IPS DF 6.9 (cell line): Measurements from ENCODE around the gene DOK5.

Experiments used
- DNase-seq: peaks from one replicate; pipeline ENCODE4 v3.0.0-alpha.2; 2013; ENCODE audit warnings: low read depth, low spot score
- H3K27ac ChIP-seq: one replicate; pipeline ENCODE4 v1.5.1; 2013; ENCODE audit warnings: low read length, control low read depth
- H3K27me3 ChIP-seq: 2 replicates; pipeline ENCODE4 v1.6.1; 2013; ENCODE audit warnings: mild to moderate bottlenecking, low read length; ENCODE audit not compliant: control insufficient read depth, insufficient read depth
- H3K36me3 ChIP-seq: 2 replicates; pipeline ENCODE4 v1.6.1; 2013; ENCODE audit warnings: low read length; ENCODE audit not compliant: control insufficient read depth, insufficient read depth
- H3K4me1 ChIP-seq: 2 replicates; pipeline ENCODE4 v1.6.1; 2013; ENCODE audit warnings: low read length; ENCODE audit not compliant: control insufficient read depth, insufficient read depth
- H3K4me3 ChIP-seq: 2 replicates; pipeline ENCODE4 v1.5.1; 2013; ENCODE audit warnings: mild to moderate bottlenecking, low read length
- H3K9me3 ChIP-seq: 2 replicates; pipeline ENCODE4 v1.6.1; 2013; ENCODE audit warnings: low read length, inconsistent platforms; ENCODE audit not compliant: control insufficient read depth, insufficient read depth
- WGBS: extraction: QIAGEN DNeasy Blood & Tissue Kit; methylation state at CpG from one replicate; pipeline ENCODE4 v1.1.7; 2013; ENCODE audit warnings: mixed read lengths, missing lambda C conversion rate; ENCODE audit not compliant: insufficient read length, insufficient coverage; 5-methylcytosine and 5-hydroxymethylcytosine counted together

The DOK5 gene

DNA sequence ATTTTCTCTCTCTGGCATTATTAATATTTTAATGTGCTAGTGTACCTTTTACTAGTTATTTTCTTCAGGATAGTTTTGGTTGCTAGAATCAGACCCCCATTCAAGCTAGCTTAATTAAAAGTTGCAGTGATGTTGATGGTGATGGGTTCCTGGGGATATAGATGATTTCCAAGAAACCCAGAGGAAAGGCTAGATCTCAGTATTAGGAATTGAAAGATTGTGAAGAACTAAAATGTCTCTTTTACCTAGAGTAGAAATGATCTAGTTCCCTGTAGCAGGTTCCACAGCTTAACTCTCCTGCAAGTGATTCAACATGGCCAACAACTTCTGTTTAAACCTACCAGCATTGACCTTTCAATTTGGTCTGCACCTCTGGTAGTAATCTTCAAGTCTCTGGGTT, 78.6 kb downstream of the DOK5 start:
- Histone ChIP-seq H3K36me3 (no peaks in the 10 kb centered on the region), H3K9me3 (no peaks in the 10 kb centered on the region), H3K27me3 (no peaks in the 10 kb centered on the region), H3K27ac (no peak overlapping the region), H3K4me1 (no peaks in the 10 kb centered on the region), H3K4me3 (no peak overlapping the region)
- no peak for DNase-seq

DNA sequence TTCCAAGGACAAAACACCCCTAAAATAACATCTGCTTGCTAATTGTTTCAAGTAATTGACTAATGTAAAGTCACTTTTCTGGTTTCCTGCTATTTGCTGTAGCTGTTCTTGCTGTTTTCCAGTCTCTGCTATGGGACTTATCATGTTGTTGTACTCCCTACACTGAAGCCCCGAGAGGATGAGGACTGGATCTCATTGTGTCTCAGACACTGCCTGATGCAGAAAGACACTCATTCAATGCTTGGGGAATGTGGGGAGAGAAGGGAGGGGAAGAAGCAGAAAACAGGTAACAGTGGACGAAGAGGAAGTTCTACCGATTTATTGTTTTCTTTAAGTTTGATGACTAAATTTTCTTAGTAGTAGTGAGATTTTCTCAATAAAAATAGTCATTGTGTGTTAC, 79.8 kb downstream of the DOK5 start:
- no peaks in the 10 kb centered on the region for H3K4me1 ChIP-seq
- DNase-seq, result no peak
- H3K27ac ChIP-seq, result no peak overlapping the region
- no peak overlapping the region for H3K4me3 ChIP-seq
- no peaks in the 10 kb centered on the region for H3K9me3 ChIP-seq
- no peaks in the 10 kb centered on the region for H3K27me3 ChIP-seq
- H3K36me3 ChIP-seq, result no peaks in the 10 kb centered on the region
- WGBS, result no CpG with 5 or more reads among the region's 3 CpGs

DNA sequence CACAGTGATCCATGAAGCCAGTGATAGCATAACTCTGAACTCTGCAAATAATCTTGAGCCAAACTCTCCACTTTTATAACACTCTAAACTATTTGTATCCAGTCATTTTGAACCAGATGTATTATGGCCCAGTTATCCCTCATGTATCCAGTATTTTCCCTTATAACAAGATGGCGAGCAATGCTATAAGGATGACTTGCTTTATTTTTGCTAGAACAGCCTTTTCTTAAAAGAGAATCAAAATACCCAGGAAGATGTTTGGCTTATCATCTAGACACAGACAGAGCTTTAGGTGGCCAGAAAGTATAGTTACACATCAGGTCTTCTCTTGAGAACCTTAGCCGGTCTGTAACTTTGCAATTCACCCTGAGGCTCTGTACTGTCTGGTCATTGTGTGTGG, 81.0 kb downstream of the DOK5 start:
- no peaks in the 10 kb centered on the region for H3K4me1 ChIP-seq
- no peaks in the 10 kb centered on the region for H3K9me3 ChIP-seq
- no peak overlapping the region for H3K4me3 ChIP-seq
- H3K27me3 ChIP-seq, result no peaks in the 10 kb centered on the region
- WGBS, result no CpG with 5 or more reads among the region's 2 CpGs
- DNase-seq, result no peak
- H3K36me3 ChIP-seq, result no peaks in the 10 kb centered on the region
- no peak overlapping the region for H3K27ac ChIP-seq

DNA sequence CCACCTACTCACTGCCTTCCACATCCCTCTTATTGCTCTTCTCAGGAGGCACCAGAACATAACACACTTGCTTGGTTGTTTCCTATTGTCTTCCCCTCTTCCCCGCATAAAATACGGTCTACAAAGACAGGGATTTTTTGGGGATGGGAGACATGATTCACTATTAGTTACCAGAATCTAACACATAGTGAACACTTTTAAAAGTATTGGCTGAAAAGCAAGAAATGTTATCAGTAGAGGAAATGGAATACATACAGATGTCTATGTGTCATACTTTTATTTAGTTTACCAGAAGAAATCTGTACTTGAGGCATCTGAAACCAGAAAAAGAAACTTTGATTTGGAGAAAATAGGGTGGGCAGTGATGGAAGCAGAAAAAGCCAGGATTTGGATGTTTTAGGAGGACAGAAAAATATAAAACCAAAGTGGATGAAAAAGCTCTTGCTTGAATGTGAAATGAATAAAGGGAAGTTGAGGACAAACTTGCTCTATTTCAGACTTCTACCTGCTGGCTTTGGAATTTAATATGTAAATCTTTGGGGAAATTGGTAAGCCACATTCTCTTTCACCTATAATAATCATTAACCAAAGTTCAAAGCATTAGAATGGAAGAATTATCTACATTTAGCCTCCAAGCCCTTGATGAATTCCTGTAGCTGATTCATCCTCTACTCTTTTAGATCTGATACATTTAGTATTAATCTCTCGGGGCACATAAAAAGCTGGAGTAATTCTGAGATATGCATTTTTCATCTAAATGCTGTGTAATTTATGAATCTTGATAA, 82.6 kb downstream of the DOK5 start:
- no CpG with 5 or more reads among the region's 3 CpGs for WGBS
- Histone ChIP-seq H3K36me3 (no peaks in the 10 kb centered on the region), H3K9me3 (no peaks in the 10 kb centered on the region), H3K27ac (no peak overlapping the region), H3K4me3 (no peak overlapping the region), H3K27me3 (no peaks in the 10 kb centered on the region), H3K4me1 (no peaks in the 10 kb centered on the region)
- no peak for DNase-seq

DNA sequence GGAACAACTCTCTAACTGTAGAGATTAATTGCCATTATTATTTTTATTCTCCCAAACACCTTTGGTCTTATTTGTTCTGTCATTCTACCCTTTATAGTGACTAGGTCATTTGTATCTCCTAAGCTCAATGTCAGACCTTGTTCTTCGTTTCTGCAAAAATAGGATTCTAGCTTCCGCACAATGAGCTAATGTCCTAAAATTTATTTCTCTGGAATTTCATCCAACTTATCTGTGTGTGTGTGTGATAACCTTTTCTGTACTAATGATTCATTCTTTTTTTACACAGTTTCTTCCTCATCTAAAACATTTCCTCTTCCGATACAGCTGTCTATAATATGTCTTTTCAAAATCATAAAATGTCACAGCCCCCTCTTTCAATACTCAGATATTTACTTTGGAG, 84.5 kb downstream of the DOK5 start:
- 100% methylated on average over 1 of the region's 3 CpGs for WGBS
- H3K4me3 ChIP-seq, result no peak overlapping the region
- H3K36me3 ChIP-seq, result no peaks in the 10 kb centered on the region
- H3K27ac ChIP-seq, result no peak overlapping the region
- no peak for DNase-seq
- no peaks in the 10 kb centered on the region for H3K9me3 ChIP-seq
- no peaks in the 10 kb centered on the region for H3K27me3 ChIP-seq
- H3K4me1 ChIP-seq, result no peaks in the 10 kb centered on the region

DNA sequence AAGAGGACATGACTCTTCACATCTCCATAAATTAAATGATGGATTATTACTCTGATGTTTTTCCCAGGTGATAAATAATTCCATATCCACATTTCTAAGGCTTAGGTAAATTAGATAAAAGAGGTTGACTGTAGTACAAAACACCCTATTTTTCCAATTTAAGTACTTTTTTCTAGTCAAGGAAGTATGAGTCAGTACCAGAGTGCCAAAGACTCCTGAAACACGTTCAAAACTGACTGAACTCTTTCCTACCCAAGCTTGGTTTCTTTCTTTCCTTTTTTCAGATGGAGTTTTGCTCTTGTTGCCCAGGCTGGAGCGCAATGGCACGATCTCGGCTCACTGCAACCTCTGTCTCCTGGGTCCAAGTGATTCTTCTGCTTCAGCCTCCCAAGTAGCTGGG, 85.0 kb downstream of the DOK5 start:
- H3K27ac ChIP-seq, result no peak overlapping the region
- H3K36me3 ChIP-seq, result no peaks in the 10 kb centered on the region
- H3K27me3 ChIP-seq, result no peaks in the 10 kb centered on the region
- WGBS, result no CpG with 5 or more reads among the region's 4 CpGs
- H3K9me3 ChIP-seq, result no peaks in the 10 kb centered on the region
- no peaks in the 10 kb centered on the region for H3K4me1 ChIP-seq
- no peak for DNase-seq
- no peak overlapping the region for H3K4me3 ChIP-seq

DNA sequence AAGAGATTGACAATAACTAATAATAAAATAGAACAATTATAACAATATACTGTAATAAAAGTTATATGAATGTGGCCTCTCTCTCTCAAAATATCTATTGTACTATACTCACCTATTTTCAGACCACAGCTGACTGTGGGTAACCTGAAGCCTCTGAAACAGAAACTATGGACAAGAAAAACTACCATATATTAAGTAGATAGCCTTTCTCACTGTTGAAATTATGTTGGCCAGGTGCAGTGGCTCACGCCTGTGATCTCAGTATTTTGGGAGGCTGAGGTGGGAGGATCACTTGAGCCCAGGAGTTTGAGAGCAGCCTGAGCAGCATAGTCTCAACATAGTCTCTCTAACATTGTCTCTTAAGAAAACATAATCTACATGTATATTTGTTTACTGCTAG, 89.9 kb downstream of the DOK5 start:
- no peaks in the 10 kb centered on the region for H3K9me3 ChIP-seq
- no CpG with 5 or more reads among the region's 1 CpG for WGBS

DNA sequence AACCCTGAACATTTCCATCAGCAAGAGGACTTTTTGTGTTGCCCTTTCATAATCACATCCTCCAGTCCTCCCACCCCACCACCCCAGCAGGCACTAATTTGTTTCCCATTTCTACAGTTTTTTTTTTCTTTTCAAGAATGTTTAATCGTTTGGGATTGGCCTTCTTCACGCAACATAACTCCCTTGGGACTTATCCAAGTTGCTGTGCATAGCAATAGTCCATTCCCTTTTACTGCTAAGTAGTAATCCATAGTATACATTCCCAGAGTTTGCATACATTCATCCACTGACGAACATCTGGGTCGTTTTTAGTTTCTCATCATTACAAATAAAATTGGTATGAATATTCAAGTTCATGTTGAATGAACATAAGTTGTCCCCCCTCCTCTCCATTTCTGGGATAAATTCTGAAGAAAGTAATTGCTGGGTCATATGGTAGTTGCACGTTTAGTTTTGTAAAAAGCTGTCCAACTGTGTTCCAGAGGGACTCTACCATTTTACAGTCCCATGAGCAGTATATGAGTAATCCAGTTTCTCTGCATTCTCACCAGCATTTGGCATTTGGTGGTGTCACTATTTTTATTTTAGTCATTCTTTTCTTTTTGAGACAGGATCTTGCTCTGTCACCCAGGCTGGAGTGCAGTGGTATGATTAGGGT, 90.8 kb downstream of the DOK5 start:
- Histone ChIP-seq H3K4me3 (no peak overlapping the region), H3K27ac (no peak overlapping the region), H3K27me3 (no peaks in the 10 kb centered on the region), H3K4me1 (no peaks in the 10 kb centered on the region), H3K9me3 (no peaks in the 10 kb centered on the region), H3K36me3 (no peaks in the 10 kb centered on the region)
- no CpG with 5 or more reads among the region's 5 CpGs for WGBS
- DNase-seq, result no peak

More for the DNA sequence above, 89.9 kb downstream of the DOK5 start:
- no peaks in the 10 kb centered on the region for H3K27me3 ChIP-seq
- H3K4me1 ChIP-seq, result no peaks in the 10 kb centered on the region
- H3K27ac ChIP-seq, result no peak overlapping the region
- H3K4me3 ChIP-seq, result no peak overlapping the region
- no peaks in the 10 kb centered on the region for H3K36me3 ChIP-seq
- no peak for DNase-seq

DNA sequence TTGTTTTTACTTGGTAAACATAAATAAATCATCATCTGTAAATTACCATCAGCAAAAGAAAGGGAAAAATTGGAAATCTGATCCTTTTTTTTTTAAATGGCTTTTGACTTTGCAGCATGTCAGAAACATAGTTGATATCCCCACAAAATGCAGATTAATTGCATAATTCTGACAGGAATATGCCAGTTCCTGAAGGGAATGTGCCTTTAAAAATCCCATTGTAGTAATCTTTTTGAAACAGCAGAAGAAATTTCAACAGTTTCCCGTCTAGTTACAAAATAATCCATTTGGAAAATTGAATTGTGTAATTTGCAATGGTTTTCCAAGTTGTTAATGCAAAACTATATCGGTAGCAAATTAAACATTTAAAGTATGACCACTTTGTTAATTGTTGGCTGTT, 95.2 kb downstream of the DOK5 start:
- Histone ChIP-seq H3K36me3 (no peaks in the 10 kb centered on the region), H3K27ac (no peak overlapping the region), H3K4me1 (no peaks in the 10 kb centered on the region), H3K4me3 (no peak overlapping the region), H3K27me3 (no peaks in the 10 kb centered on the region), H3K9me3 (no peaks in the 10 kb centered on the region)
- DNase-seq, result no peak
- WGBS, result no CpG with 5 or more reads among the region's 2 CpGs

DNA sequence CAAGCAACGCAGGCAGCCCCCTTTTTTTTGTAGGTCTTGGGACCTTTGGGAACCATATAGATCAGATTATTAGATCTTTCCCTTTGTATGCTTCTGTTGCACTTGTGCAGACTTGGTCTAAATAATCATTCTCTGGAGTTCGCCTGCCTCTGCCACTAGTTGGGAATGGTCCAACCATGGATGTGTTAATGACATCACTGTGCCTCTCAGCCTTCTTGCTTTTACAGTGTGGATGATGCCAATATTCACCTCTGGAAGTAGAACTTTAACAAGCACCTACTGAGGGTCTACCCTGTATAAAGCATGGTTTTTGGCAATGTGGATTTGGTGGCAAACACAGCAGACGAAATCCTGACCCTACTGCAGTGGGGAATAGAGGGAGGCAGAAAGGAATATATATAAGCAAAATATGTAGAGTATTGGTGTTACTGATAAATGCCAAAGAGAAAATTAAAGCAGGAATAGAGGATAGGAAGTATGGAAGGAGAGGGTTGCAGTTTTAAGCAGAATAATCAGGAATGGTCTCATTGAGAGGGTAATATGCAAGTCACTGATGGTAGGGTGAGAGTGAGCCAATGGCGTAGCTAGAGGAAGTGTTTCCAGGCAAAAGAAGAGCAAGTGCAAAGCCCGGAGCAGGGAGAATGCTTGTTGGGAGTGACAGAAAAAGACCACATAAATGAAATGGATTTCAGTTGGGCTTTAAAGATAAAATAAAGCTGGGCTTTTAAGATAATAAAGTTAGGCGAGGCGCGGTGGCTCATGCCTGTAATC, 97.5 kb downstream of the DOK5 start:
- Histone ChIP-seq H3K4me1 (no peaks in the 10 kb centered on the region), H3K9me3 (no peaks in the 10 kb centered on the region), H3K27me3 (no peaks in the 10 kb centered on the region), H3K4me3 (no peak overlapping the region), H3K36me3 (no peaks in the 10 kb centered on the region), H3K27ac (no peak overlapping the region)
- no CpG with 5 or more reads among the region's 8 CpGs for WGBS
- DNase-seq, result no peak
